SK-N-SH (cell line): ENCODE measurements around the gene ARHGAP6.

Experiments
- EP300 ChIP-seq, 2 experiments: IDR thresholded peaks; 2 replicates each; pipeline versions ENCODE4 v1.4.0 to v1.6.1; 2012; ENCODE audit warnings: borderline replicate concordance in 1 of 2, low read depth in 1 of 2, low read length in 1 of 2
- GABPA ChIP-seq: IDR thresholded peaks from 2 replicates; pipeline ENCODE4 v1.4.0; 2012; ENCODE audit warnings: low read depth, mild to moderate bottlenecking
- NRF1 ChIP-seq: IDR thresholded peaks from 2 replicates; pipeline ENCODE4 v1.6.1; 2012; ENCODE audit warnings: low read depth, mild to moderate bottlenecking, low read length
- PBX3 ChIP-seq: IDR thresholded peaks from 2 replicates; pipeline ENCODE4; 2012
- POLR2AphosphoS5 ChIP-seq: IDR thresholded peaks from 2 replicates; pipeline ENCODE4 v1.6.1; 2012; ENCODE audit warnings: low read depth, low read length
- RAD21 ChIP-seq: IDR thresholded peaks from 2 replicates; pipeline ENCODE4 v1.6.1; 2012; ENCODE audit warnings: mild to moderate bottlenecking, low read length
- RCOR1 ChIP-seq: fragments of 150-350 bp; IDR thresholded peaks from 2 replicates; pipeline ENCODE4 v1.6.1; 2017; ENCODE audit warnings: antibody characterized with exemption, low read length
- TCF12 ChIP-seq: IDR thresholded peaks from 2 replicates; pipeline ENCODE4 v1.4.0; 2012
- YY1 ChIP-seq: IDR thresholded peaks from 2 replicates; pipeline ENCODE4 v1.4.0; 2012; ENCODE audit warnings: low read depth, mild to moderate bottlenecking
- TF ChIP-seq, protein P1 (sequence below): fragments of 150-350 bp; IDR thresholded peaks from 2 replicates; pipeline ENCODE4 v1.6.1; 2017; ENCODE audit warnings: antibody characterized with exemption, low read length, low read depth, borderline replicate concordance
- TF ChIP-seq, protein P2 (sequence below): IDR thresholded peaks from 2 replicates; pipeline ENCODE4 v1.6.1; 2012; ENCODE audit warnings: mild to moderate bottlenecking, low read depth, low read length, moderate library complexity
- TF ChIP-seq, protein P3 (sequence below): fragments of 150-350 bp; IDR thresholded peaks from 2 replicates; pipeline ENCODE4 v1.6.1; 2016; ENCODE audit warnings: mild to moderate bottlenecking, low read depth, low read length
- TF ChIP-seq, protein P4 (sequence below): fragments of 200-600 bp; sonication (generic); IDR thresholded peaks from 2 replicates; pipeline ENCODE4 v1.6.1; 2017; ENCODE audit warnings: antibody characterized with exemption, mild to moderate bottlenecking, moderate library complexity

GRCh38 chrX:11409957-11410356 is 255.8 kb downstream of the ARHGAP6 start:
- TF ChIP-seq TCF12 (no peak), POLR2AphosphoS5 (no peak), GABPA (no peak), PBX3 (no peak), YY1 (no peak), NRF1 (no peak), RAD21 (no peak), EP300 (IDR thresholded peaks at IDR 0.05; ENCODE audit: borderline replicate concordance in 1 of 2, low read depth in 1 of 2, low read length in 1 of 2) (no peak), RCOR1 (no peak)
- TF ChIP-seq, protein P1, sequence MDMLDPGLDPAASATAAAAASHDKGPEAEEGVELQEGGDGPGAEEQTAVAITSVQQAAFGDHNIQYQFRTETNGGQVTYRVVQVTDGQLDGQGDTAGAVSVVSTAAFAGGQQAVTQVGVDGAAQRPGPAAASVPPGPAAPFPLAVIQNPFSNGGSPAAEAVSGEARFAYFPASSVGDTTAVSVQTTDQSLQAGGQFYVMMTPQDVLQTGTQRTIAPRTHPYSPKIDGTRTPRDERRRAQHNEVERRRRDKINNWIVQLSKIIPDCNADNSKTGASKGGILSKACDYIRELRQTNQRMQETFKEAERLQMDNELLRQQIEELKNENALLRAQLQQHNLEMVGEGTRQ: no peak
- TF ChIP-seq, protein P2, sequence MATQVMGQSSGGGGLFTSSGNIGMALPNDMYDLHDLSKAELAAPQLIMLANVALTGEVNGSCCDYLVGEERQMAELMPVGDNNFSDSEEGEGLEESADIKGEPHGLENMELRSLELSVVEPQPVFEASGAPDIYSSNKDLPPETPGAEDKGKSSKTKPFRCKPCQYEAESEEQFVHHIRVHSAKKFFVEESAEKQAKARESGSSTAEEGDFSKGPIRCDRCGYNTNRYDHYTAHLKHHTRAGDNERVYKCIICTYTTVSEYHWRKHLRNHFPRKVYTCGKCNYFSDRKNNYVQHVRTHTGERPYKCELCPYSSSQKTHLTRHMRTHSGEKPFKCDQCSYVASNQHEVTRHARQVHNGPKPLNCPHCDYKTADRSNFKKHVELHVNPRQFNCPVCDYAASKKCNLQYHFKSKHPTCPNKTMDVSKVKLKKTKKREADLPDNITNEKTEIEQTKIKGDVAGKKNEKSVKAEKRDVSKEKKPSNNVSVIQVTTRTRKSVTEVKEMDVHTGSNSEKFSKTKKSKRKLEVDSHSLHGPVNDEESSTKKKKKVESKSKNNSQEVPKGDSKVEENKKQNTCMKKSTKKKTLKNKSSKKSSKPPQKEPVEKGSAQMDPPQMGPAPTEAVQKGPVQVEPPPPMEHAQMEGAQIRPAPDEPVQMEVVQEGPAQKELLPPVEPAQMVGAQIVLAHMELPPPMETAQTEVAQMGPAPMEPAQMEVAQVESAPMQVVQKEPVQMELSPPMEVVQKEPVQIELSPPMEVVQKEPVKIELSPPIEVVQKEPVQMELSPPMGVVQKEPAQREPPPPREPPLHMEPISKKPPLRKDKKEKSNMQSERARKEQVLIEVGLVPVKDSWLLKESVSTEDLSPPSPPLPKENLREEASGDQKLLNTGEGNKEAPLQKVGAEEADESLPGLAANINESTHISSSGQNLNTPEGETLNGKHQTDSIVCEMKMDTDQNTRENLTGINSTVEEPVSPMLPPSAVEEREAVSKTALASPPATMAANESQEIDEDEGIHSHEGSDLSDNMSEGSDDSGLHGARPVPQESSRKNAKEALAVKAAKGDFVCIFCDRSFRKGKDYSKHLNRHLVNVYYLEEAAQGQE: no peak
- TF ChIP-seq, protein P3, sequence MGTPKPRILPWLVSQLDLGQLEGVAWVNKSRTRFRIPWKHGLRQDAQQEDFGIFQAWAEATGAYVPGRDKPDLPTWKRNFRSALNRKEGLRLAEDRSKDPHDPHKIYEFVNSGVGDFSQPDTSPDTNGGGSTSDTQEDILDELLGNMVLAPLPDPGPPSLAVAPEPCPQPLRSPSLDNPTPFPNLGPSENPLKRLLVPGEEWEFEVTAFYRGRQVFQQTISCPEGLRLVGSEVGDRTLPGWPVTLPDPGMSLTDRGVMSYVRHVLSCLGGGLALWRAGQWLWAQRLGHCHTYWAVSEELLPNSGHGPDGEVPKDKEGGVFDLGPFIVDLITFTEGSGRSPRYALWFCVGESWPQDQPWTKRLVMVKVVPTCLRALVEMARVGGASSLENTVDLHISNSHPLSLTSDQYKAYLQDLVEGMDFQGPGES: no peak
- TF ChIP-seq, protein P4, sequence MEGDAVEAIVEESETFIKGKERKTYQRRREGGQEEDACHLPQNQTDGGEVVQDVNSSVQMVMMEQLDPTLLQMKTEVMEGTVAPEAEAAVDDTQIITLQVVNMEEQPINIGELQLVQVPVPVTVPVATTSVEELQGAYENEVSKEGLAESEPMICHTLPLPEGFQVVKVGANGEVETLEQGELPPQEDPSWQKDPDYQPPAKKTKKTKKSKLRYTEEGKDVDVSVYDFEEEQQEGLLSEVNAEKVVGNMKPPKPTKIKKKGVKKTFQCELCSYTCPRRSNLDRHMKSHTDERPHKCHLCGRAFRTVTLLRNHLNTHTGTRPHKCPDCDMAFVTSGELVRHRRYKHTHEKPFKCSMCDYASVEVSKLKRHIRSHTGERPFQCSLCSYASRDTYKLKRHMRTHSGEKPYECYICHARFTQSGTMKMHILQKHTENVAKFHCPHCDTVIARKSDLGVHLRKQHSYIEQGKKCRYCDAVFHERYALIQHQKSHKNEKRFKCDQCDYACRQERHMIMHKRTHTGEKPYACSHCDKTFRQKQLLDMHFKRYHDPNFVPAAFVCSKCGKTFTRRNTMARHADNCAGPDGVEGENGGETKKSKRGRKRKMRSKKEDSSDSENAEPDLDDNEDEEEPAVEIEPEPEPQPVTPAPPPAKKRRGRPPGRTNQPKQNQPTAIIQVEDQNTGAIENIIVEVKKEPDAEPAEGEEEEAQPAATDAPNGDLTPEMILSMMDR: no peak
